ENCODE measurements around the gene MAGEB3. TPM values are rescaled to one million over a fixed set of nuclear protein-coding genes. Genes with fewer than 3 reads are reported as not detected.

Gene MAGEB3
- total RNA-seq, 2 donors from 2014 or later, result not detected

DNA sequence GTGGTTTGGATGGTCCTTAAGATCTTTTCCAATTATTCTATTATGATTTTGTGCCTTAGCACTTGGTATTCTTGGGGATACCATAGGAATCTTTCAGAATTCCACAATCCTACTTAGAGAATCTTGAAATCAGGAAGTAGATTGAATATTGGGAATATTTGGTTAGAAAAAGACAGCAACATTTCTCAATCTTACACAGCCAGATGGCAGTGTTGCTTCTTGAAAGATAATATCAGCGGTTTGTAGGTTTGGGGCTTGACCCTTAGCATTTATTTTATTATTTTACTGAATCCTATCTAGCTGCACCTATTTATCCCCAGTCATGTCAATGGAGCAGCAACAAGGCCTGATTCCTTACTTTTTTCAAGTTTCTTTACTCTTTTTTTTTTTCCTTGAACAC is 45.0 kb downstream of the MAGEB3 start:
- TF ChIP-seq, protein P1, sequence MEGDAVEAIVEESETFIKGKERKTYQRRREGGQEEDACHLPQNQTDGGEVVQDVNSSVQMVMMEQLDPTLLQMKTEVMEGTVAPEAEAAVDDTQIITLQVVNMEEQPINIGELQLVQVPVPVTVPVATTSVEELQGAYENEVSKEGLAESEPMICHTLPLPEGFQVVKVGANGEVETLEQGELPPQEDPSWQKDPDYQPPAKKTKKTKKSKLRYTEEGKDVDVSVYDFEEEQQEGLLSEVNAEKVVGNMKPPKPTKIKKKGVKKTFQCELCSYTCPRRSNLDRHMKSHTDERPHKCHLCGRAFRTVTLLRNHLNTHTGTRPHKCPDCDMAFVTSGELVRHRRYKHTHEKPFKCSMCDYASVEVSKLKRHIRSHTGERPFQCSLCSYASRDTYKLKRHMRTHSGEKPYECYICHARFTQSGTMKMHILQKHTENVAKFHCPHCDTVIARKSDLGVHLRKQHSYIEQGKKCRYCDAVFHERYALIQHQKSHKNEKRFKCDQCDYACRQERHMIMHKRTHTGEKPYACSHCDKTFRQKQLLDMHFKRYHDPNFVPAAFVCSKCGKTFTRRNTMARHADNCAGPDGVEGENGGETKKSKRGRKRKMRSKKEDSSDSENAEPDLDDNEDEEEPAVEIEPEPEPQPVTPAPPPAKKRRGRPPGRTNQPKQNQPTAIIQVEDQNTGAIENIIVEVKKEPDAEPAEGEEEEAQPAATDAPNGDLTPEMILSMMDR (IDR thresholded peaks at IDR 0.05), result no peak
- H3K36me3 ChIP-seq, result no peaks in the 10 kb centered on the region
- H3K27ac ChIP-seq, result no peak overlapping the region
- H3K4me1 ChIP-seq, result no peaks in the 10 kb centered on the region
- H3K9ac ChIP-seq (ENCODE audit: low read depth in 2 of 2, low read length in 2 of 2), result no peak overlapping the region
- peaks cover 4% of the 10 kb centered on the region for H3K27me3 ChIP-seq
- no peak overlapping the region for H3K4me3 ChIP-seq
- no peaks in the 10 kb centered on the region for H3K9me3 ChIP-seq
- DNase-seq, result no peak
- intact Hi-C loops (cut with DNase I), result loop anchor here (10.0 kb wide), 1 partner anchor 229 kb away; no protein-coding TSS in a partner anchor

DNA sequence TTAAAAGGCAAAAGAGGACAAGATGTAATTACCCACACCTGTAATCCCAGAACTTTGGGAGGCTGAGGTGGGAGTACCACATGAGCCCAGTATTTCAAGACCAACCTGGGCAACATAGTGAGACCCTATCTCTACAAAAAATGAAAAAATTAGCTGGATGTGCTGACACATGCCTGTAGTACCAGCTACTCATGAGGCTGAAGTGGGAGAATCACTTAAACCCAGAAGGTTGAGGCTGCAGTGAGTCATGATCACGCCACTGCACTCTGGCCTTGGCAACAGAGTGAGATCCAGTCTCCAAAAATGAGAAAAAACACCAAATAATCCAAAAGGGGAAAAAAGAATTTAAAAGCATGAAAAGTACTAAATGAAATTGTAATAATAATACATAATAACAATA is 47.9 kb downstream of the MAGEB3 start:
- Histone ChIP-seq H3K4me1 (no peaks in the 10 kb centered on the region), H3K4me3 (no peak overlapping the region), H3K9ac (ENCODE audit: low read depth in 2 of 2, low read length in 2 of 2) (no peak overlapping the region), H3K27ac (no peak overlapping the region), H3K36me3 (no peaks in the 10 kb centered on the region), H3K9me3 (no peaks in the 10 kb centered on the region), H3K27me3 (no peaks in the 10 kb centered on the region)
- no peak for DNase-seq
- TF ChIP-seq, protein P1 (IDR thresholded peaks at IDR 0.05), result no peak
- intact Hi-C loops (cut with DNase I), result loop anchor here (10.0 kb wide), 1 partner anchor 226 kb away; no protein-coding TSS in a partner anchor

DNA sequence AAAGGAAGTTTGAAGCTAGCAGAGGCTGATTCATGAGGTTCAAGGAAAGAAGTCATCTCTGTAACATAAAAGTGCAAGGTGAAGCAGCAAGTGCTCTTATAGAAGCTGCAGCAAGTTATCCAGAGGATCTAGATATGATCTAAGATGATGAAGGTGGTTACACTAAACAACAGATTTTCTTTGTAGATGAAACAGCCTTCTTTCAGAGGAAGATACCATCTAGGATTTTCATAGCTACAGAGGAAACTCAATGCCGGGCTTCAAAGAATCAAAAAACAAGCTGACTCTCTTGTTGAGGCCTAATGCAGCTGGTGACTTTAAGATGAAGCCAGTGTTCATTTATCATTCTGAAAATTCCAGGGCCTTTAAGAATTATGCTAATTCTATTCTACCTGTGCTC is 50.0 kb downstream of the MAGEB3 start:
- Histone ChIP-seq H3K9ac (ENCODE audit: low read depth in 2 of 2, low read length in 2 of 2) (no peak overlapping the region), H3K27me3 (no peaks in the 10 kb centered on the region), H3K9me3 (no peaks in the 10 kb centered on the region), H3K4me1 (no peaks in the 10 kb centered on the region), H3K27ac (no peak overlapping the region), H3K4me3 (no peak overlapping the region), H3K36me3 (no peaks in the 10 kb centered on the region)
- intact Hi-C loops (cut with DNase I), result no loop called here
- TF ChIP-seq, protein P1 (IDR thresholded peaks at IDR 0.05), result no peak
- no peak for DNase-seq

DNA sequence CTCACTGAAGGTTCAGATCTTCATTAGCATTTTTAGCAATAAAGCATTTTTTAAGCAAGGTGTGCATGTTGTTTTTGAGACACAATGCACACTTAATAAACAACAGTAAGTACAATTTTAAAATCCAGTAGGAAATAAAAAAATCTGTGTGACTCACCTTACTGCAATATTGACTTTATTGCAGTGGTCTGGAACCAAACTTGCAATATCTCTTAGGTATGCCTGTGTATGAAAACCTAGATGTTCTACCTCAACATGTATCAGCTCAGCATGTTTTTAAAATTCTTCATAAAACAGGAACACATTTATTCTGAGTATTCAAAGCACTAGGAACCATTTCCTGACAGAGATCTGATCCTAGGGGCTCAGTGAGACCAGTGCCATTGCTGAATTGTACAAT is 52.1 kb downstream of the MAGEB3 start:
- H3K9ac ChIP-seq (ENCODE audit: low read depth in 2 of 2, low read length in 2 of 2), result no peak overlapping the region
- H3K27ac ChIP-seq, result no peak overlapping the region
- H3K4me1 ChIP-seq, result no peaks in the 10 kb centered on the region
- TF ChIP-seq, protein P1 (IDR thresholded peaks at IDR 0.05), result no peak
- H3K4me3 ChIP-seq, result no peak overlapping the region
- H3K27me3 ChIP-seq, result no peaks in the 10 kb centered on the region
- no peak for DNase-seq
- H3K36me3 ChIP-seq, result no peaks in the 10 kb centered on the region
- no peaks in the 10 kb centered on the region for H3K9me3 ChIP-seq
- intact Hi-C loops (cut with DNase I), result no loop called here

DNA sequence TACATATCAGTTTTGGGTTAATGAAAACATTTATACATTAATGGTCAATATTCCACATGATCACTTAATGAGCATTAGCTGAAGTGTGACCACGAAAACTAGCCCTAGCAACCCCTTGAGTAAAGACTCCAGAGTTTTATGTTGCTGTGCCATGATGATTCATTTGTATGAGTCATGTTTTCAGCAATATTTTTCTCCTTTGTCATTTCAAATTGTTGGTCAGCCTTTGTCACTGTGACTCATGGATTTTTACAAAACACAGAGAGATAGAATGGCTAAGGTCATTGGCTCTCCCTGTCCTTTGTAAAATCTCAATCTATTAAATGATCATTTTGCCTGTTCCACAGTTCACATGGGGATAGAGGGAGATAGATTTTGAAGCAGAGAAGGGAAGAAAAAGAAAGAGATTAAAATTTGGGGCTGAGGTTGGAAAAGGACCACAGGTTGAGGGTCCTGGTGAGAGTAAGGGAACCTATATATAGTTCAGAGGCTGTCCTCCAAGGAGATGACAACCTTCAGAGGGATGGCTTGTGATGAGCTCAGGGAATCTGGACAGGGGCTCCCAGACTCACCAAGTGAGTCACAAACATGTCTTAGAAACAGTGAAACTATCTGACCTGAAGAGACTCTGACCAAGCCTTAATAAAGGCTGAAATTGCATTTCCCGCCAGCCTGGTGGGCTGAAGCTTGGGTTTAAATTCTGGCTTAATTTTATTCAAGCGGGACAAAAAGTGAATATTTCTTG is 53.2 kb downstream of the MAGEB3 start:
- no peak overlapping the region for H3K9ac ChIP-seq (ENCODE audit: low read depth in 2 of 2, low read length in 2 of 2)

More for the DNA sequence above, 53.2 kb downstream of the MAGEB3 start:
- intact Hi-C loops (cut with DNase I), result no loop called here
- H3K27ac ChIP-seq, result no peak overlapping the region
- no peaks in the 10 kb centered on the region for H3K4me1 ChIP-seq
- no peak for DNase-seq
- no peaks in the 10 kb centered on the region for H3K36me3 ChIP-seq
- no peaks in the 10 kb centered on the region for H3K9me3 ChIP-seq
- H3K4me3 ChIP-seq, result no peak overlapping the region
- H3K27me3 ChIP-seq, result no peaks in the 10 kb centered on the region
- TF ChIP-seq, protein P1 (IDR thresholded peaks at IDR 0.05), result no peak

Other genes with a start within 250 kb of the MAGEB3 start
- not detected for gene MAGEB2, start 15.1 kb upstream of the MAGEB3 start, total RNA-seq
- not detected for gene MAGEB4, start 11.3 kb downstream of the MAGEB3 start, total RNA-seq
- not detected for gene MAGEB1, start 16.5 kb downstream of the MAGEB3 start, total RNA-seq
- under 1 TPM in 1 of 2 donors, not detected in 1; 0.20 TPM for gene NR0B1, start 78.7 kb downstream of the MAGEB3 start, total RNA-seq

Data from colonic mucosa (tissue), 4 donors.